ENCODE results near the gene PSMC3.

PSMC3 gene

GRCh38 chr11:47442514-47442913 is 16.3 kb upstream of the PSMC3 start:
- no peak for DNase-seq

- no peak for DNase-seq
Measured at GRCh38 chr11:47441421-47441820, 15.2 kb upstream of the PSMC3 start.

- no peak for DNase-seq
Measured at GRCh38 chr11:47440054-47440476, 13.8 kb upstream of the PSMC3 start.

- no peak for DNase-seq
Measured at GRCh38 chr11:47438721-47439120, 12.5 kb upstream of the PSMC3 start.

- DNase-seq, result no peak
Measured at GRCh38 chr11:47437746-47438418, 11.6 kb upstream of the PSMC3 start.

- no peak for DNase-seq
Measured at GRCh38 chr11:47437218-47437745, 11.0 kb upstream of the PSMC3 start.

- DNase-seq, result no peak
Measured at GRCh38 chr11:47436726-47437125, 10.5 kb upstream of the PSMC3 start.

GRCh38 chr11:47435687-47436086 is 9.4 kb upstream of the PSMC3 start:
- no peak for DNase-seq

- DNase-seq, result no peak
Measured at GRCh38 chr11:47434011-47434786, 8.0 kb upstream of the PSMC3 start.

- DNase-seq, result no peak
Measured at GRCh38 chr11:47433157-47433556, 6.9 kb upstream of the PSMC3 start.

GRCh38 chr11:47431356-47432083 is 5.3 kb upstream of the PSMC3 start:
- no peak for DNase-seq

- no peak for DNase-seq
Measured at GRCh38 chr11:47430524-47430923, 4.3 kb upstream of the PSMC3 start.

GRCh38 chr11:47425611-47426010 is 628 bp downstream of the PSMC3 start:
- no peak for DNase-seq

- DNase-seq, result no peak
Measured at GRCh38 chr11:47418454-47419259, 7.6 kb downstream of the PSMC3 start.

GRCh38 chr11:47417712-47418111 is 8.5 kb downstream of the PSMC3 start:
- no peak for DNase-seq

GRCh38 chr11:47415949-47416472 is 10.2 kb downstream of the PSMC3 start:
- DNase-seq, result no peak

GRCh38 chr11:47415091-47415854 is 11.0 kb downstream of the PSMC3 start:
- DNase-seq, result peak; percentile 22

- DNase-seq, result peak; percentile 15
Measured at GRCh38 chr11:47414685-47415070, 11.6 kb downstream of the PSMC3 start.

- DNase-seq, result no peak
Measured at GRCh38 chr11:47413908-47414684, 12.1 kb downstream of the PSMC3 start.

- no peak for DNase-seq
Measured at GRCh38 chr11:47413351-47413750, 12.9 kb downstream of the PSMC3 start.
